ENCODE results near the gene TXNRD3. TPM values are rescaled to one million over a fixed set of nuclear protein-coding genes. Genes with fewer than 3 reads are reported as not detected.

Gene TXNRD3
- total RNA-seq, 2 donors from 2014 or later: 3.6 to 7.5 TPM

DNA sequence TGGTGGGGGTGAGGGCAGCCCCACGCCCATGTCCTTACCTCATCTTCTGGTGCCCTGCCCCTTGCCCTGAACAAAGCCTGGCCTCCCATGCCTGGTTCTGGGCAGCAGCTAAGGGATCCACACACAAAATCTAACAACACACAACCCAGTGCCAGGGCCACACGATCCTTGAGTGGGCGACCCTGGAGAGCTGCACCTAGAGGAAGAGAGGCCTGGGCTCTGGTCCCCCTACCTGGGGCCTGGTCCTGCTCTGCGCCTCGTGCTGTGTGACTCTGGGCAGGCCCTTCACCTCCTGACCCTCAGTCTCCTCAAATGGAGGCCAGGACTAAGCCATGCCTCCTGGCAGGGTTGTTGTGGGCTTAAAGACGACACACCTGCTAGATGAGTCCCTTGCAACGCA lies 76.2 kb downstream of the TXNRD3 start:
- H3K9me3 ChIP-seq: no peaks in the 10 kb centered on the region
- TF ChIP-seq, protein P1, sequence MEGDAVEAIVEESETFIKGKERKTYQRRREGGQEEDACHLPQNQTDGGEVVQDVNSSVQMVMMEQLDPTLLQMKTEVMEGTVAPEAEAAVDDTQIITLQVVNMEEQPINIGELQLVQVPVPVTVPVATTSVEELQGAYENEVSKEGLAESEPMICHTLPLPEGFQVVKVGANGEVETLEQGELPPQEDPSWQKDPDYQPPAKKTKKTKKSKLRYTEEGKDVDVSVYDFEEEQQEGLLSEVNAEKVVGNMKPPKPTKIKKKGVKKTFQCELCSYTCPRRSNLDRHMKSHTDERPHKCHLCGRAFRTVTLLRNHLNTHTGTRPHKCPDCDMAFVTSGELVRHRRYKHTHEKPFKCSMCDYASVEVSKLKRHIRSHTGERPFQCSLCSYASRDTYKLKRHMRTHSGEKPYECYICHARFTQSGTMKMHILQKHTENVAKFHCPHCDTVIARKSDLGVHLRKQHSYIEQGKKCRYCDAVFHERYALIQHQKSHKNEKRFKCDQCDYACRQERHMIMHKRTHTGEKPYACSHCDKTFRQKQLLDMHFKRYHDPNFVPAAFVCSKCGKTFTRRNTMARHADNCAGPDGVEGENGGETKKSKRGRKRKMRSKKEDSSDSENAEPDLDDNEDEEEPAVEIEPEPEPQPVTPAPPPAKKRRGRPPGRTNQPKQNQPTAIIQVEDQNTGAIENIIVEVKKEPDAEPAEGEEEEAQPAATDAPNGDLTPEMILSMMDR (IDR thresholded peaks at IDR 0.05): no peak
- intact Hi-C loops (cut with DNase I): no loop called here
- DNase-seq: no peak
- H3K27ac ChIP-seq: no peak overlapping the region
- no peak overlapping the region for H3K4me3 ChIP-seq
- no peaks in the 10 kb centered on the region for H3K4me1 ChIP-seq
- H3K9ac ChIP-seq (ENCODE audit: low read depth in 2 of 2, low read length in 2 of 2): no peak overlapping the region
- no peaks in the 10 kb centered on the region for H3K27me3 ChIP-seq
- H3K36me3 ChIP-seq: no peaks in the 10 kb centered on the region

DNA sequence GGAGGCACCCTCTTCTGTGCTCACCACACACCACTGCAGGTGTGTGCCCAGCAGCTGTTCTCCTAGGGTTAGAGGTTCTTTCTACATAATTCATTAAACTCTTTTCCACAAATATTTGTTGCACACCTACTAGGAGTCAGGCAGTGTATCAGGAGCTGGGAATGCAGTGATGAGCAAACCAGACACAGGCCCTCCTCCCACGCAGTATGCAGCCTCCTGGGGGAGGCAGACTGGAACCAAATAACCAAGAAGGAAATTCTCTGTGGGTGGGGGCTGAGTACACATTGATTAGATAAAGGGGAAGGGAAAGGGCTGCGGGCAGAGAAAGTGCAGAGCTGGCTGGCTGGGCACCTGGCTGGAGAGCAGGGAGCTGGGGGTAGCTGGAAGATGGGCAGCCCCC lies 77.7 kb downstream of the TXNRD3 start:
- no peak overlapping the region for H3K27ac ChIP-seq
- no peaks in the 10 kb centered on the region for H3K36me3 ChIP-seq
- H3K27me3 ChIP-seq: no peaks in the 10 kb centered on the region
- TF ChIP-seq, protein P1 (IDR thresholded peaks at IDR 0.05): no peak
- intact Hi-C loops (cut with DNase I): no loop called here
- no peak overlapping the region for H3K9ac ChIP-seq (ENCODE audit: low read depth in 2 of 2, low read length in 2 of 2)
- no peak for DNase-seq
- no peaks in the 10 kb centered on the region for H3K4me1 ChIP-seq
- H3K9me3 ChIP-seq: no peaks in the 10 kb centered on the region
- H3K4me3 ChIP-seq: no peak overlapping the region

- H3K36me3 ChIP-seq: no peaks in the 10 kb centered on the region
- H3K9ac ChIP-seq (ENCODE audit: low read depth in 2 of 2, low read length in 2 of 2): no peak overlapping the region
- H3K27ac ChIP-seq: no peak overlapping the region
- DNase-seq: peak; percentile 65
- intact Hi-C loops (cut with DNase I): no loop called here
- no peaks in the 10 kb centered on the region for H3K9me3 ChIP-seq
- TF ChIP-seq, protein P1 (IDR thresholded peaks at IDR 0.05): no peak
- no peaks in the 10 kb centered on the region for H3K4me1 ChIP-seq
- no peak overlapping the region for H3K4me3 ChIP-seq
- no peaks in the 10 kb centered on the region for H3K27me3 ChIP-seq
Observed at GRCh38 chr3:126573492-126574117, 81.3 kb downstream of the TXNRD3 start.

DNA sequence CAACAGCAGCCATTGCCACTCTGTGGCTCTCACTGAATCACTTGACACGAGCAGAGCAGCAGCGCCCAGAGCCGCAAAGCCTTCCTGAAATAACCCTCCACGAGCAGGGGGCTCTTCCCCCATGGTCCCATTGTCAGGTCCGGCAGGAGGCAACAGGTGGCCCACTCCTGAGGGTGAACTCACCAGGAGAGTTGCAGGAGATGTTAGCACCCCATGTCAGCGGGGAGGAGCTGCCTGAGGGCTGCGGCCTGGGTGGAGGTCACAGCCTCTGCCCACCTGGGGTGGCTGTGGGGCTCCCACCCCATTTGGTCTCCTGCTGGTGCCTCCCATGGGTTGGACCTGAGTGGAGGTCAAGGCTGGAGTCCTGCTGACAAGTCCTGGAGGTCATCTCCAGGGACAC lies 83.8 kb downstream of the TXNRD3 start:
- Histone ChIP-seq H3K27me3 (no peaks in the 10 kb centered on the region), H3K9ac (ENCODE audit: low read depth in 2 of 2, low read length in 2 of 2) (no peak overlapping the region), H3K4me3 (no peak overlapping the region), H3K27ac (no peak overlapping the region), H3K36me3 (no peaks in the 10 kb centered on the region), H3K9me3 (no peaks in the 10 kb centered on the region), H3K4me1 (no peaks in the 10 kb centered on the region)
- TF ChIP-seq, protein P1 (IDR thresholded peaks at IDR 0.05): no peak
- intact Hi-C loops (cut with DNase I): no loop called here
- no peak for DNase-seq

DNA sequence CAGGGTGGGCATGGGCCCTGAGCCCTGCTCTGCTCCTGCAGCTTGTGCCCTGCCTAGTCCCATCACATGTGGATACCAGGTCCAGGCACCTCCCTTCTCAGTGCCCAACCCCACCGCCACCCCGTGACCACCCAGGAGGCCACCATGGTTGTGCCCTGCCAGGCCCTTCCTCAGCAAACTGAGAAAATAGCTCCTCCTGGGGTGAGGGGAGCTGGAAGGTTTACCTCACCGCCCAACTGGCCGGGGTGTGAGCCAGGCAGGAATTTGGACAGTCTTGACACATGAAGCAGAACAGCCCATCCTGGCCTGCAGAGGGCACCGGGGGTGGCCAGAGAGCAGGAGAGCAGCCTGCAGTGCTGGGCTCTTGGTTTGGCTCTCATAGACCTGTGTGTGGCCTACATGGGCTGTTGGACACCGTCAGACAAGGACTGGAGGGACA lies 84.8 kb downstream of the TXNRD3 start:
- Histone ChIP-seq H3K9me3 (no peaks in the 10 kb centered on the region), H3K27ac (no peak overlapping the region), H3K27me3 (no peaks in the 10 kb centered on the region), H3K9ac (ENCODE audit: low read depth in 2 of 2, low read length in 2 of 2) (no peak overlapping the region), H3K4me1 (no peaks in the 10 kb centered on the region), H3K4me3 (no peak overlapping the region), H3K36me3 (no peaks in the 10 kb centered on the region)
- no peak for DNase-seq
- TF ChIP-seq, protein P1 (IDR thresholded peaks at IDR 0.05): no peak
- intact Hi-C loops (cut with DNase I): no loop called here

Data from colonic mucosa (tissue), 4 donors.